Natural killer cell (primary cell): ENCODE results near the gene B4GAT1. TPM values are rescaled to one million over a fixed set of nuclear protein-coding genes. Genes with fewer than 3 reads are reported as not detected.

Source experiments
- ATAC-seq, 3 donors: fragments of 150-1000 bp in 2 of 3; fragments of 200-7000 bp in 1 of 3; cut with Tn5 transposase; 1 replicate in 1 of 3; 2 replicates in 2 of 3; pipeline ENCODE4 v1.10.0; 2021; ENCODE audit warnings: mild to moderate bottlenecking in 2 of 3, moderate library complexity in 2 of 3
- DNase-seq, 2 donors: peaks; one replicate each; pipeline versions ENCODE4 v3.0.0 to v3.0.0-alpha.2; 2013 to 2021; ENCODE audit warnings: mixed read lengths in 1 of 2
- H3K27ac ChIP-seq: one replicate; pipeline ENCODE4 v1.5.1; 2013; ENCODE audit warnings: mild to moderate bottlenecking, low read length
- H3K27me3 ChIP-seq: one replicate; pipeline ENCODE4 v1.6.1; 2013; ENCODE audit warnings: low read length; ENCODE audit not compliant: control insufficient read depth, insufficient read depth
- H3K36me3 ChIP-seq: one replicate; pipeline ENCODE4 v1.6.1; 2013; ENCODE audit warnings: low read length; ENCODE audit not compliant: control insufficient read depth, insufficient read depth
- H3K4me1 ChIP-seq: one replicate; pipeline ENCODE4 v1.6.1; 2013; ENCODE audit warnings: low read length; ENCODE audit not compliant: control insufficient read depth, insufficient read depth
- H3K4me3 ChIP-seq: one replicate; pipeline ENCODE4 v1.5.1; 2013; ENCODE audit warnings: low read length
- H3K9me3 ChIP-seq: one replicate; pipeline ENCODE4 v1.6.1; 2013; ENCODE audit warnings: low read length; ENCODE audit not compliant: control insufficient read depth, insufficient read depth
- H3K27ac Mint-ChIP-seq, 2 donors: one replicate each; pipeline ENCODE4 v1.8.0; 2022; ENCODE audit warnings: mild to moderate bottlenecking in 2 of 2, mixed read lengths in 2 of 2, moderate library complexity in 1 of 2
- H3K27me3 Mint-ChIP-seq, 2 donors: one replicate each; pipeline ENCODE4 v1.8.0; 2022; ENCODE audit warnings: low read depth in 2 of 2, mixed read lengths in 2 of 2
- H3K36me3 Mint-ChIP-seq: one replicate; pipeline ENCODE4 v1.8.0; 2022; ENCODE audit warnings: mixed read lengths
- H3K4me1 Mint-ChIP-seq, 2 donors: one replicate each; pipeline ENCODE4 v1.8.0; 2022; ENCODE audit warnings: mixed read lengths in 2 of 2
- H3K4me3 Mint-ChIP-seq: one replicate; pipeline ENCODE4 v1.8.0; 2022; ENCODE audit warnings: mild to moderate bottlenecking, moderate library complexity, mixed read lengths
- H3K9me3 Mint-ChIP-seq, 2 donors: one replicate each; pipeline ENCODE4 v1.8.0; 2022; ENCODE audit warnings: mixed read lengths in 2 of 2
- CTCF ChIP-seq: fragments of 200-600 bp; IDR thresholded peaks from one replicate; pipeline ENCODE4 v1.8.0; 2022; ENCODE audit warnings: antibody characterized with exemption
- WGBS: methylation state at CpG from one replicate; pipeline ENCODE4 v1.1.7; 2013; ENCODE audit warnings: missing lambda C conversion rate; ENCODE audit not compliant: insufficient coverage; 5-methylcytosine and 5-hydroxymethylcytosine counted together
- intact Hi-C: fragments of 100-400 bp; cut with micrococcal nuclease; formaldehyde crosslinking; loops from one replicate; pipeline ENCODE4 v1.14.2; 2022
- total RNA-seq, 4 donors: library from RNA; stranded (reverse); fragments of 120-200 nt in 1 of 4; gene quantifications; one replicate each; pipeline versions ENCODE4 v1.2.3 to v1.2.4, GENCODE V29; 2013 to 2022

The B4GAT1 gene
- total RNA-seq, 3 donors from 2014 or later (not counting 1 experiment from before 2014, with no cell fraction given): 2.0 to 4.2 (median 2.5) TPM

- no peak for ATAC-seq
- H3K9me3 Mint-ChIP-seq: no peaks in the 10 kb centered on the region
- H3K4me3 Mint-ChIP-seq: no peak overlapping the region
- no peak for TF ChIP-seq CTCF
- DNase-seq: no peak
- Histone ChIP-seq H3K27me3 (no peaks in the 10 kb centered on the region), H3K4me1 (peaks cover 15% of the 10 kb centered on the region), H3K27ac (no peak overlapping the region), H3K9me3 (no peaks in the 10 kb centered on the region), H3K36me3 (no peaks in the 10 kb centered on the region), H3K4me3 (no peak overlapping the region)
- H3K27ac Mint-ChIP-seq: no peak overlapping the region
- peaks cover 0 to 7% of the 10 kb centered on the region in 2 donors for H3K27me3 Mint-ChIP-seq
- 95% methylated on average over 6 of the region's 6 CpGs for WGBS
- no peaks in the 10 kb centered on the region for H3K36me3 Mint-ChIP-seq
- no peaks in the 10 kb centered on the region for H3K4me1 Mint-ChIP-seq
- intact Hi-C loops: no loop called here
These were observed 21.1 kb upstream of the B4GAT1 start for GRCh38 chr11:66368484-66368883.

GRCh38 chr11:66367561-66368312 is 20.3 kb upstream of the B4GAT1 start:
- no peaks in the 10 kb centered on the region for H3K9me3 Mint-ChIP-seq
- 96% methylated on average over 15 of the region's 15 CpGs for WGBS
- H3K4me3 Mint-ChIP-seq: no peak overlapping the region

GRCh38 chr11:66366844-66367477 is 19.5 kb upstream of the B4GAT1 start:
- Histone ChIP-seq H3K27ac (no peak overlapping the region), H3K36me3 (no peaks in the 10 kb centered on the region), H3K4me1 (peaks cover 7% of the 10 kb centered on the region), H3K27me3 (no peaks in the 10 kb centered on the region), H3K4me3 (no peak overlapping the region), H3K9me3 (no peaks in the 10 kb centered on the region)
- intact Hi-C loops: no loop called here
- DNase-seq (no peak), ATAC-seq (no peak)
- no peaks in the 10 kb centered on the region for H3K36me3 Mint-ChIP-seq
- no peak for TF ChIP-seq CTCF
- no peaks in the 10 kb centered on the region for H3K4me1 Mint-ChIP-seq
- H3K27me3 Mint-ChIP-seq: peaks cover 0 to 7% of the 10 kb centered on the region in 2 donors
- no peak overlapping the region for H3K27ac Mint-ChIP-seq
- no peak overlapping the region for H3K4me3 Mint-ChIP-seq
- WGBS: 91% methylated on average over 8 of the region's 8 CpGs
- H3K9me3 Mint-ChIP-seq: no peaks in the 10 kb centered on the region

More at GRCh38 chr11:66367561-66368312, 20.3 kb upstream of the B4GAT1 start:
- intact Hi-C loops: no loop called here
- H3K27me3 Mint-ChIP-seq: peaks cover 0 to 7% of the 10 kb centered on the region in 2 donors
- H3K36me3 Mint-ChIP-seq: no peaks in the 10 kb centered on the region
- no peak for TF ChIP-seq CTCF
- Histone ChIP-seq H3K27me3 (no peaks in the 10 kb centered on the region), H3K27ac (no peak overlapping the region), H3K4me3 (no peak overlapping the region), H3K9me3 (no peaks in the 10 kb centered on the region), H3K36me3 (no peaks in the 10 kb centered on the region), H3K4me1 (peaks cover 14% of the 10 kb centered on the region)
- DNase-seq: no peak
- no peak for ATAC-seq
- H3K27ac Mint-ChIP-seq: no peak overlapping the region
- H3K4me1 Mint-ChIP-seq: no peaks in the 10 kb centered on the region
